NB4 (cell line): Measurements from ENCODE around the gene RPS23.

Experiments used
- DNase-seq: peaks from one replicate; pipeline ENCODE4 v3.0.0; 2010; ENCODE audit warnings: low read depth
- H3K4me3 ChIP-seq: one replicate; pipeline ENCODE4 v1.5.1; 2011; ENCODE audit warnings: mild to moderate bottlenecking, low read depth, low read length, moderate library complexity
- CTCF ChIP-seq: IDR thresholded peaks from one replicate; pipeline ENCODE4 v1.5.1; 2012; ENCODE audit warnings: low read depth, low read length
- MAX ChIP-seq: IDR thresholded peaks from 2 replicates; pipeline ENCODE4 v1.6.1; 2011; ENCODE audit warnings: low read depth, low read length
- MYC ChIP-seq: IDR thresholded peaks from 2 replicates; pipeline ENCODE4 v1.6.1; 2011; ENCODE audit warnings: low read depth, low read length
- POLR2A ChIP-seq: IDR thresholded peaks from 2 replicates; pipeline ENCODE4 v1.6.1; 2011; ENCODE audit warnings: mild to moderate bottlenecking; ENCODE audit not compliant: insufficient read length; ENCODE audit errors: extremely low read depth

Gene RPS23

GRCh38 chr5:82307451-82307850 is 29.3 kb upstream of the RPS23 start:
- TF ChIP-seq MAX (no peak), CTCF (no peak), POLR2A (no peak), MYC (no peak)
- no peak for DNase-seq
- H3K4me3 ChIP-seq, result no peak overlapping the region

GRCh38 chr5:82306151-82306550 is 28.0 kb upstream of the RPS23 start:
- TF ChIP-seq CTCF (no peak), MAX (no peak), POLR2A (no peak), MYC (no peak)
- DNase-seq, result no peak
- no peak overlapping the region for H3K4me3 ChIP-seq

GRCh38 chr5:82301190-82301589 is 23.0 kb upstream of the RPS23 start:
- TF ChIP-seq POLR2A (no peak), MYC (no peak), MAX (no peak), CTCF (no peak)
- DNase-seq, result no peak
- H3K4me3 ChIP-seq, result no peak overlapping the region

GRCh38 chr5:82298668-82299067 is 20.5 kb upstream of the RPS23 start:
- TF ChIP-seq POLR2A (no peak), CTCF (no peak), MAX (no peak), MYC (no peak)
- H3K4me3 ChIP-seq, result no peak overlapping the region
- DNase-seq, result no peak

- TF ChIP-seq MAX (no peak), POLR2A (no peak), MYC (no peak)
- no peak for DNase-seq
- H3K4me3 ChIP-seq, result no peak overlapping the region
Measured at GRCh38 chr5:82297711-82298110, 19.6 kb upstream of the RPS23 start.

GRCh38 chr5:82296929-82297328 is 18.8 kb upstream of the RPS23 start:
- DNase-seq, result no peak
- TF ChIP-seq POLR2A, result no peak
- no peak for TF ChIP-seq MYC
- no peak for TF ChIP-seq CTCF
- TF ChIP-seq MAX, result no peak
- H3K4me3 ChIP-seq, result no peak overlapping the region
